GM23248 (cell line): Measurements from ENCODE around the gene TMEM132C.

Source experiments
- EZH2 ChIP-seq: fragments of 200-600 bp; sonication (generic); IDR thresholded peaks from 2 replicates; pipeline ENCODE4 v1.6.1; 2018; ENCODE audit warnings: antibody characterized with exemption, mild to moderate bottlenecking; ENCODE audit not compliant: insufficient read depth, poor library complexity, severe bottlenecking
- EZH2phosphoT487 ChIP-seq: fragments of 200-600 bp; sonication (generic); IDR thresholded peaks from 2 replicates; pipeline ENCODE4 v1.6.1; 2018; ENCODE audit warnings: antibody characterized with exemption, moderate library complexity, mild to moderate bottlenecking, low read depth; ENCODE audit not compliant: insufficient read depth

DNA sequence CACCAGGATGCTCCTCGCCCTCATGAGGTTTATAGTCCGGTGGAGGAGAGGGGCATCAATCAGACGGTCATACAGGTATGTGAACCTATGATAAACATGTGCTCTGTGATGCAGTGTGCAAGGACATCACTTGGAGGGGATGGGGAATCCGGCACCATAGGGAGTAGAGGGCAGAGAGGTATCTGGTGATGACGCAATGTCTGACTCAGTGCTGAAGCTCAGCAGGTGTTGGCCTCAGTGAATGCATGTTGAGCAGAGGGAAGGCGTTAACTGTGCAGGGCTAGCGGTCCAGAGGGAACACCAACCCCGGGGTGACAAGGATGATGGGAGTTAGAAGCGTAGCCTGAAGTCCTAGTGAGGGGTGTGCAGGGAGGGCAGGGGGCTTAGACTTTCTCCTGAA is 200.9 kb downstream of the TMEM132C start:
- no peak for TF ChIP-seq EZH2
- no peak for TF ChIP-seq EZH2phosphoT487
